HUES48 (cell line): Measurements from ENCODE around the gene LPCAT1.

Source experiments
- H3K27ac ChIP-seq: one replicate; pipeline ENCODE4 v1.7.0; 2013; ENCODE audit warnings: low read depth, low read length, inconsistent platforms
- H3K27me3 ChIP-seq: 2 replicates; pipeline ENCODE4 v1.6.1; 2013; ENCODE audit warnings: mild to moderate bottlenecking, low read length; ENCODE audit not compliant: control insufficient read depth, insufficient read depth
- H3K36me3 ChIP-seq: 2 replicates; pipeline ENCODE4 v1.6.1; 2013; ENCODE audit warnings: low read length; ENCODE audit not compliant: control insufficient read depth, insufficient read depth
- H3K4me1 ChIP-seq: 2 replicates; pipeline ENCODE4 v1.6.1; 2013; ENCODE audit warnings: mild to moderate bottlenecking, low read length; ENCODE audit not compliant: control insufficient read depth, insufficient read depth
- H3K4me3 ChIP-seq: 2 replicates; pipeline ENCODE4 v1.5.1; 2013; ENCODE audit warnings: mild to moderate bottlenecking, low read depth, low read length
- H3K9ac ChIP-seq: 2 replicates; pipeline ENCODE4 v1.6.1; 2013; ENCODE audit warnings: mild to moderate bottlenecking, low read depth, low read length, moderate library complexity
- H3K9me3 ChIP-seq: 2 replicates; pipeline ENCODE4 v1.6.1; 2013; ENCODE audit warnings: low read length; ENCODE audit not compliant: control insufficient read depth, insufficient read depth

Gene LPCAT1

DNA sequence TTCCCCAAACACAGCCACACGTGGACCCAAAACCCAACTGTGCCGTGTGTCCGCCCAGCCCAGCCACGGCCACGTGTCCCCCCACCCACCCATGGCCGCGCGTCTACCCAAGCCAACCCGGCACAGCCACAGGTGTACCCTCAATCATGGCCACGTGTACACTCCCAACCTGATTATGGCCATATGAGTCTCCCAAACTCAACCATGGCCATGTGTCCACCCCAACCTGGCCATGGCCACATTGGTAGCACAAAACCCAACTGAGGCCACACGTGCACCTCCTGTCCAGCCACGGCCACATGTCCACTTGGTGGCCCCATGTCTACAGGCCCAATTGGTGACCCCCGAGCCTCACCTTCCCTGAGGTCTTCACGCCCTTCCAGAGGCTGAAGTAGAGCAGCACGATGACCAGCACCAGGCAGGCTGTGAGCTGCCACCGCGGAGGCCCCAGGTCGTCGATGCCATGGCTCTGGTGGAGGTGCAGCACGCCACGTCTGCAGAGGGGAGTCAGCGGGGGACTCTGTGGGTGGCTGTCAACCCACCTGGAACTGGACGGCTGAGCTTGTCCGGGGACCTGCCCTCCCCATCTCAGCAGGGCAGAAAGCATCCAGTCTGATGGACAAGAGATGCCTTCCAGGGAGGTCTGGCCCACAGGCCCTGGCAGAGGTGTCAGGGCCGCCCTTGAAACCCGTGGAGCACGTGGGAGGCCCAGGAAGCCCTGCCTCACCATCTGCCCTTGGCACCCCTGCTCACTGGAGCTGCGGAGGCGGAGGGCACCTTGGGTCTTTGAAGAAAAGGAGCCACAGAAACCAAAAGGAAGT is 102.0 kb downstream of the LPCAT1 start:
- no peak overlapping the region for H3K4me3 ChIP-seq
- no peak overlapping the region for H3K9ac ChIP-seq
- no peaks in the 10 kb centered on the region for H3K4me1 ChIP-seq
- no peaks in the 10 kb centered on the region for H3K9me3 ChIP-seq
- H3K36me3 ChIP-seq: no peaks in the 10 kb centered on the region
- no peak overlapping the region for H3K27ac ChIP-seq
- no peaks in the 10 kb centered on the region for H3K27me3 ChIP-seq

DNA sequence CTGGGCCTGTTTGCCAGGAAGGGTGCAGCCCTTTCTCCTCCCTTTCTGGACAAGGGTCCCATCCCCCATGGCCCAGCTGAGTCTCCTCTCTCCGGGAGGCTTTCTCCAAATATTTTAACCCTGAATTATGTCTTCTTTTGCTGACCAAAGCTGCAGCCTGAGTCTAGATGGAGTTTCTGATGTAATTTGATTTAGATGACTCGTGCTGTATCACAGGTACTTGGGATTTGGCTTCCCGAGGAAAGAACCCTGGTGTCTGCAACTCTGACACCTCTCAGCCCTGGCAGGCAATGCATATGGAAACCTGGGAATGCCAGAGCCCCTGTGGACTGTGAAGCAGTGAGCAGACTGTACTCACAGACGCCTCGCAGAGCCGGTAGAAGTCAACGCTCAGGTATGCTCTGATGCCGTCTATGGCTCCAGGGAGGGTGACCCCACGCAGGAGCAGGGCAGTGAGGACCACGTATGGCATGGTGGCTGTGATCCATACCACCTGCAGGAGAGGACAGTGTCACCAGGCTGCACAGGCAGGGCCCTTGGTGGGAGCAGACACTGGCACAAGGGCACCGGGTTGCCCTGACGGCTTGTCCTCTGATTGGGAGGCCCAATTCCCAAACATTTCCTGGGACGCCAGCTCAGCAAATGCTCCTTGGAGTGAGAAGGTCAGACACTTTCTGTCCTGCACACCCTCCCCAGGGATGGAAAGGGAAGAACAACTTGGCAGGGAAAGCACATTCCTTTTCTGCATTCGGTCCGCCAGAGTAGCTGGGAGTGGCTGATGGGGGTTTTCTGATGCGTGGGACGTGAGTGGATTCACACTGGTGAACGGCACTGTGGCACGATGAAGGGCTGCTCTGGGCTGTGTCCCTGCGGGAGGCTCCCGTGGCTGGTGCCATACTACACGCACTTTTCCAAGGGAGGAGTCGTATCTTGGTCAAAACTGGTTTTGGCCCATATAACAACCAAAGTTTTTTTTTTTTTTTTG is 103.3 kb downstream of the LPCAT1 start:
- Histone ChIP-seq H3K4me3 (no peak overlapping the region), H3K9me3 (no peaks in the 10 kb centered on the region), H3K27ac (no peak overlapping the region), H3K9ac (no peak overlapping the region), H3K36me3 (no peaks in the 10 kb centered on the region), H3K4me1 (no peaks in the 10 kb centered on the region), H3K27me3 (no peaks in the 10 kb centered on the region)

- Histone ChIP-seq H3K27ac (no peak overlapping the region), H3K9me3 (no peaks in the 10 kb centered on the region), H3K4me1 (no peaks in the 10 kb centered on the region), H3K27me3 (no peaks in the 10 kb centered on the region), H3K36me3 (no peaks in the 10 kb centered on the region), H3K4me3 (no peak overlapping the region), H3K9ac (no peak overlapping the region)
Observed at GRCh38 chr5:1419476-1420210, 104.1 kb downstream of the LPCAT1 start.

DNA sequence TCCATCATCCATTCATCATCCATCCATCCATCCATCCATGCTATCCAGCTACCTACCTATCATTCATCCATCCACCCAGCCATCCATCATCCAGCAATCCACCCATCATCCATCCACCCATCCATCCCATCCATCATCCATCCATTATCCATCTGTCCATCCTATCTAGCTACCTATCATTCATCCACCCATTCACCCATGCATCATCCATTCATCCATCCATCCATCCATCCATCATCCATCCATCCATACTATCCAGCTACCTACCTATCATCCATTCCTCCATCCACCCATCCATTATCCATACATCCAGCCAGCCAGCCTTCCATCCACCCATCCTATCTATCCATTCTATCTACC is 104.9 kb downstream of the LPCAT1 start:
- Histone ChIP-seq H3K4me3 (no peak overlapping the region), H3K27me3 (no peaks in the 10 kb centered on the region), H3K9ac (no peak overlapping the region), H3K36me3 (no peaks in the 10 kb centered on the region), H3K4me1 (no peaks in the 10 kb centered on the region), H3K9me3 (no peaks in the 10 kb centered on the region), H3K27ac (no peak overlapping the region)

GRCh38 chr5:1418238-1418920 is 105.4 kb downstream of the LPCAT1 start:
- H3K4me1 ChIP-seq: no peaks in the 10 kb centered on the region
- H3K27me3 ChIP-seq: no peaks in the 10 kb centered on the region
- H3K9me3 ChIP-seq: no peaks in the 10 kb centered on the region
- no peaks in the 10 kb centered on the region for H3K36me3 ChIP-seq
- no peak overlapping the region for H3K9ac ChIP-seq
- H3K27ac ChIP-seq: no peak overlapping the region
- H3K4me3 ChIP-seq: no peak overlapping the region

DNA sequence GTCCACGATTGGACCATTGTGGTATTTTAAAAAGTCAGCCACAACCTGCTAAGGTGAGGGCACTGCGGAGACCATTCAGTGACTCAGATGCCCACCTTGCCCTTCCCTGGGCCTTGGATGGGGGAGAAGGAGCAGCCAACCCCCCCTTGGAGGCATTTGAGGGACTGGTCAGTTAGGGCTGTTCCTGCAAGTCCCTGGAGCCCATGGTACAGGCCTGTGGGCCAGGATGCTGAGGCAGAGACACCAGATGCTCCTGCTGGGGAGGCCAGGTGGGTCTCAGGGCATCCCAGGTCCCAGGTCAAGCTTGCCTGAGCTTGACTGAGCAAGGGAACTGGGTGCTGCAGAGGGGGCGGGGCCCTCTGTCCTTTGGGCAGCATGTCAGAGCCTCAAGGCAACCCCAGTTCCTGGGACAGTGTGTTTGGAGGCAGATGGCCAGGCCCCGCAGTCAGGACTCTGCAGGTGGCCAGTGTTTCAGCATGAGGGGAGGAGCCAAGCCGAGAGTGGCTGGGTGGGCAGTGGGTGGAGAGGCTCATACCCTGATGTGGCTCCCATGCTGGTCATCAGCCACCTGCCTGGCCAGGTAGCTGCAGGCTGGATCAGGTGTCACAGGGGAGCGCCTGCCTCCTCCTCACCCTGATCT is 106.1 kb downstream of the LPCAT1 start:
- H3K4me1 ChIP-seq: peaks cover 4% of the 10 kb centered on the region
- no peak overlapping the region for H3K9ac ChIP-seq
- no peak overlapping the region for H3K27ac ChIP-seq
- H3K9me3 ChIP-seq: no peaks in the 10 kb centered on the region
- no peak overlapping the region for H3K4me3 ChIP-seq
- H3K27me3 ChIP-seq: no peaks in the 10 kb centered on the region
- H3K36me3 ChIP-seq: no peaks in the 10 kb centered on the region

DNA sequence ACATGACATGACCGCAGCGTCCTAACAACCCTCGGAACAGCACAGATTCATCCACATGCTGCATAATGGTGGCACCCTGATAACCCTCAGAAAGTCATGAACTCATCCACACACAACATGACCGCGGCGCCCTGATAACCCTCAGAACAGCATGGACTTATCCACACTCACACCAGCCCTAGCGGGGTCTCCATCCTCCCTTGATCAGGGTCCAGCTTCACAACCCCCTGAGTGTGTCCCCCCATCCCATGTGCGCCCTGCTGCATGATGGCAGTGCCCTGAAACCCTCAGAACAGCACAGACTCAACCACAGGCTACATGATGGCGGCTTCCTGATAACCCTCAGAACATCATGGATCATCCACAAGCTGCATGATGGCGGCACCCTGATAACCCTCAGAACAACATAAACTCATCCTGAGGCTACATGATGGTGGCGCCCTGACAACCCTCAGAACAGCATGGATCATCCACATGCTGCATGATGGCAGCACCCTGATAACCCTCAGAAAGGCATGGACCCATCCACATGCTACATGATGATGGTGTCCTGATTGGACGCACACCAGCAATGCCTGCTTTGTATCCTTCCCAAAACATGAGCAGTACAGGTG is 106.8 kb downstream of the LPCAT1 start:
- Histone ChIP-seq H3K4me1 (peaks cover 8% of the 10 kb centered on the region), H3K4me3 (no peak overlapping the region), H3K36me3 (no peaks in the 10 kb centered on the region), H3K9me3 (no peaks in the 10 kb centered on the region), H3K27me3 (no peaks in the 10 kb centered on the region), H3K9ac (no peak overlapping the region), H3K27ac (no peak overlapping the region)

DNA sequence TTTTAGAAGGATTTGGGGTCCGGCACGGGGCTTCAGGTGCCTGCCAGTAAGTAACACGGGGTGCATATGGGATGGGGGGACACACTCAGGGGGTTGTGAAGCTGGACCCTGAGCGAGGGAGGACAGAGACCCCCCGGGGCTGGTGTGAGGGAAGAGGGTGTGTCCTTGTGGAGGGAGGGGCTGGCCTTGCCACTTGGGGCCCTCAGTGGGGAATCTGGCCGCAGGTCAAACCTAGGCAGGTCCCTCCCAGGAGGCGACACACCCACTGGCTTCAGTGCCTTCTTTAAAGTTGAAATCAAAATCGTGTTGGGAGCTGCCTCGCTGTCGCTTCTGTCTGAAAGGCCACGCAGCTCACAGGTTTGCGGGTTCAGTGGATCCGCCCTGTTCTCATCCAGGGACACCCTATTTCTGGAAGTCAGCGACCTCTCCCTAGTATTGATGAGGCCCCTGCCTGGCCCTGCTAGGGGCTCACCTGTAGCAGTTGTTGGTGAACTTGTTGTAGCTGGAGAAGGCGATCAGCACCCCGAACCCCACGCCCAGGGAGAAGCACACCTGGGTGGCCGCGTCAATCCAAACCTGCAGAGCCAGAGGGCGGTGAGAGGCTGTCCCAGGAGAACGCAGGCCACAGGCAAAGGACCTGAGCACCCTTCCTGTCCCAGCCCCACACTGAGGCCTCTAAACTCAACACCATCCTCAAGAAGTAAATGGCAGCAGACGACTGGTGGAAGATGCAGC is 108.0 kb downstream of the LPCAT1 start:
- H3K4me3 ChIP-seq: no peak overlapping the region
- no peaks in the 10 kb centered on the region for H3K36me3 ChIP-seq
- no peaks in the 10 kb centered on the region for H3K27me3 ChIP-seq
- H3K9ac ChIP-seq: no peak overlapping the region
- H3K4me1 ChIP-seq: peaks cover 8% of the 10 kb centered on the region
- H3K9me3 ChIP-seq: no peaks in the 10 kb centered on the region
- H3K27ac ChIP-seq: no peak overlapping the region

- no peak overlapping the region for H3K4me3 ChIP-seq
- no peaks in the 10 kb centered on the region for H3K9me3 ChIP-seq
- H3K27me3 ChIP-seq: no peaks in the 10 kb centered on the region
- H3K27ac ChIP-seq: no peak overlapping the region
- no peaks in the 10 kb centered on the region for H3K36me3 ChIP-seq
- H3K9ac ChIP-seq: no peak overlapping the region
- peaks cover 8% of the 10 kb centered on the region for H3K4me1 ChIP-seq
Observed at GRCh38 chr5:1415059-1415425, 108.7 kb downstream of the LPCAT1 start.
